Effector memory CD8-positive, alpha-beta T cell (primary cell): ENCODE data around the gene GLI2.

Source experiments
- ATAC-seq: fragments of 150-1000 bp; cut with Tn5 transposase; replicated peaks from 2 replicates; pipeline ENCODE4 v1.10.0; 2021; ENCODE audit warnings: mild to moderate bottlenecking, moderate library complexity
- DNase-seq, 3 experiments: peaks; one replicate each; pipeline ENCODE4 v3.0.0; 2021
- H3K27ac Mint-ChIP-seq, 2 donors: one replicate each; pipeline ENCODE4 v1.8.0; 2022; ENCODE audit warnings: mild to moderate bottlenecking in 2 of 2, mixed read lengths in 2 of 2, moderate library complexity in 2 of 2
- H3K27me3 Mint-ChIP-seq, 2 donors: one replicate each; pipeline ENCODE4 v1.8.0; 2022; ENCODE audit warnings: mixed read lengths in 2 of 2
- H3K36me3 Mint-ChIP-seq: one replicate; pipeline ENCODE4 v1.8.0; 2022; ENCODE audit warnings: mild to moderate bottlenecking, moderate library complexity, mixed read lengths; ENCODE audit not compliant: insufficient read depth
- H3K4me1 Mint-ChIP-seq, 2 donors: one replicate each; pipeline ENCODE4 v1.8.0; 2022; ENCODE audit warnings: low read depth in 2 of 2, mixed read lengths in 2 of 2
- H3K4me3 Mint-ChIP-seq, 2 donors: one replicate each; pipeline ENCODE4 v1.8.0; 2022; ENCODE audit warnings: mild to moderate bottlenecking in 2 of 2, mixed read lengths in 2 of 2, moderate library complexity in 2 of 2
- H3K9me3 Mint-ChIP-seq, 2 donors: one replicate each; pipeline ENCODE4 v1.8.0; 2022; ENCODE audit warnings: mixed read lengths in 2 of 2
- total RNA-seq, 9 experiments: gene quantifications; one replicate each; lab custom pipeline; 2026; lab: John Stamatoyannopoulos, UW

Gene GLI2
- 0 to 0.48 (median 0) reads per million in 9 experiments for total RNA-seq

DNA sequence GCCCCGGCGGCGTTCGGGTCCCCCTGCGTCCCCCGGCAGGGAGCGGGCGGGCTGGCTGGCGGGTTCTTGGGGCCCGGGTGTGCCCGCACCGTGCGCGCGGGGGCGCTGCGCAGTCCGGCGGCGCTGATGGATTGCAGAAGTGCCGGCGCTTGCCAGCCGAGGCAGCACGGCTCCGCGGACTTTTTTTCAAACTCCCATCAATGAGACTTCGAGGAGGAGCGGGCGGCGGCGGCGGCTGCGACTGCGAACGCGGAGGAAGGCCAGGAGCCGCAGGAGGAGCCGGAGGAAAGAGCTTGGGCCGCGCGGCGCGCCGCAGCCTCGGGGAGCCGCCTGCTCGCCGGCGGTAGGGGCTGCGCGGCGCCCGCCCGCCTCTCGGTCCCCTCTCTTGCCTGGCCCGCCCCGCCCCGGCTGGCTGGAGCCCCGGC, at the start of gene GLI2:
GLI2 (plus strand) TSS at position 123 of the 425 bp plus-strand sequence. CDS start 61,453 bp downstream, outside the sequence.
- H3K4me1 Mint-ChIP-seq: peaks cover 0 to 2% of the 10 kb centered on the region in 2 donors
- H3K36me3 Mint-ChIP-seq: no peaks in the 10 kb centered on the region
- H3K4me3 Mint-ChIP-seq: peak within 1 kb of the TSS in 1 of 2 donors; percentile 18
- H3K27me3 Mint-ChIP-seq: peaks cover 68 to 79% of the 10 kb centered on the region in 2 donors
- no peak within 1 kb of the TSS for H3K27ac Mint-ChIP-seq
- no peak for ATAC-seq
- H3K9me3 Mint-ChIP-seq: no peaks in the 10 kb centered on the region
- DNase-seq: no peak

- Mint-ChIP-seq H3K4me1 (no peaks in the 10 kb centered on the region), H3K36me3 (no peaks in the 10 kb centered on the region), H3K27me3 (peaks cover 19 to 72% of the 10 kb centered on the region in 2 donors), H3K9me3 (no peaks in the 10 kb centered on the region), H3K4me3 (no peak overlapping the region), H3K27ac (no peak overlapping the region)
- no peak for ATAC-seq
- no peak for DNase-seq
Measured at GRCh38 chr2:120685974-120686297, 49.7 kb upstream of the GLI2 start.

- Mint-ChIP-seq H3K36me3 (no peaks in the 10 kb centered on the region), H3K27ac (no peak overlapping the region), H3K4me1 (no peaks in the 10 kb centered on the region), H3K27me3 (peaks cover 19 to 67% of the 10 kb centered on the region in 2 donors), H3K9me3 (no peaks in the 10 kb centered on the region), H3K4me3 (no peak overlapping the region)
- ATAC-seq (no peak), DNase-seq (no peak)
Measured at GRCh38 chr2:120686511-120687168, 49.0 kb upstream of the GLI2 start.

- no peak overlapping the region for H3K27ac Mint-ChIP-seq
- no peaks in the 10 kb centered on the region for H3K36me3 Mint-ChIP-seq
- no peaks in the 10 kb centered on the region for H3K9me3 Mint-ChIP-seq
- no peak overlapping the region for H3K4me3 Mint-ChIP-seq
- no peaks in the 10 kb centered on the region for H3K4me1 Mint-ChIP-seq
- ATAC-seq (no peak), DNase-seq (no peak)
- H3K27me3 Mint-ChIP-seq: peaks cover 19 to 61% of the 10 kb centered on the region in 2 donors
Measured at GRCh38 chr2:120687210-120687609, 48.5 kb upstream of the GLI2 start.

GRCh38 chr2:120690521-120690920, 45.1 kb upstream of the GLI2 start:
- H3K27me3 Mint-ChIP-seq: peaks cover 19 to 63% of the 10 kb centered on the region in 2 donors
- DNase-seq (no peak), ATAC-seq (no peak)
- H3K4me1 Mint-ChIP-seq: peaks cover 2 to 3% of the 10 kb centered on the region in 2 donors
- H3K36me3 Mint-ChIP-seq: no peaks in the 10 kb centered on the region
- no peak overlapping the region for H3K4me3 Mint-ChIP-seq
- no peak overlapping the region for H3K27ac Mint-ChIP-seq
- H3K9me3 Mint-ChIP-seq: no peaks in the 10 kb centered on the region

DNA sequence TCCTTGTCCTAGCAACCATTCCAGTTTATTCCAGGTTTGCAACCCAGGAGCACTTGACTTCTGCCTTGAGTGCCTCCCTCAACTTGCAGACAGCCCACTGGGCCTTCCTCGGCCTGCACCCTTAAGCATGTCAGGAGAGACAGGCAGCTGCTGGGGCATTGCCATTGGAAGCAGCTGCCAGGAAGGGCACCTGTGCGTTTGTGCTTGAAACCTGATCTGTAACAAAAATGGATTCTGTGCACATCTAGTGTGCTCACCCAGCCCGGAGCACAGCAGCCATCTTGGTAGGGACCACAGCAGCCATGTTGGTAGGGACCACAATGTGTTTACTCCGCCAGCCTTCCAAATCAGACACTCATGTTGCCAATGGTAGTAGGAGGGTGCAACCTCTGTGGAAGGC, 44.3 kb upstream of the GLI2 start:
- no peak for DNase-seq
- H3K4me1 Mint-ChIP-seq: peaks cover 4% of the 10 kb centered on the region in 2 donors
- H3K9me3 Mint-ChIP-seq: no peaks in the 10 kb centered on the region
- ATAC-seq: no peak
- peaks cover 21 to 66% of the 10 kb centered on the region in 2 donors for H3K27me3 Mint-ChIP-seq
- no peaks in the 10 kb centered on the region for H3K36me3 Mint-ChIP-seq
- no peak overlapping the region for H3K4me3 Mint-ChIP-seq
- no peak overlapping the region for H3K27ac Mint-ChIP-seq

DNA sequence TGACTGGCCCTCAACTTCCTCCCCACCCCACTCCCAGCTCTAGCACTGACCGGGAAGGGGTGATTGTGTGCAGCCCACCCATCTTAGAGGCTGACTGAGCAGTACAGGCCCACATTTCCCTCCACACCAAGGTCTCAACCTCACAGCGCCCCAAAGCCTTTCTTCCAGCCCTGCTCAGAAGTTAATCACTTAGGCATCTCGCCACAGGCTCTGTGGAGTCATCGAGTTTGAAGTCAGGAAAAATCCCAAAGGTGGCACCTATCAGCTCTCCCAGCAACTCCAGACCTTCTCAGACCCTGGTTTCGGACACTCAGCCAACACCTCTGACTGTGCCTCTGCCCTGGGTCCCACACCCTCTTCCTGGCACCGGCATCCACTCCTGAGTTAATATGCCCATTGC, 43.0 kb upstream of the GLI2 start:
- H3K9me3 Mint-ChIP-seq: no peaks in the 10 kb centered on the region
- no peak for ATAC-seq
- H3K27me3 Mint-ChIP-seq: peaks cover 31 to 78% of the 10 kb centered on the region in 2 donors

DNA sequence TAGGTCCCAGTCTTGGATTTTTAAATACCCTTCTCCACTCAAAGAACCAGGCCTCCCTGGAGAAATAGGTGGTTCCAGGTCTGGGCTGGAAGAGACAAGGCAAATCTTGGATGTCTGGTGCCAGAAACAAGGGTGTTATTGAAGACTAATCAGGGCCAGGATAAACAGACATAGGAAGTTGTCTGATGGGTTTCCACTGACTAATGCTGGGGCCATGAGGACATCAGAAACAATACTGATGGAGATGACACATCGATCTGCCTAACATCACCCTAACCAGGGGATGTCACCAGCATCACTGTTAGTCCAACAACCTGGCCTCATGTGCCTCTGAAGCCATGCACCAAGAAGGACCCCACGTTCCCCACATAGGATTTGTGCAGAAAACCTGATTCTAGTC, 42.5 kb upstream of the GLI2 start:
- Mint-ChIP-seq H3K36me3 (no peaks in the 10 kb centered on the region), H3K4me3 (no peak overlapping the region), H3K9me3 (no peaks in the 10 kb centered on the region), H3K27me3 (peaks cover 33 to 81% of the 10 kb centered on the region in 2 donors), H3K27ac (no peak overlapping the region), H3K4me1 (peaks cover 4% of the 10 kb centered on the region in 2 donors)
- no peak for DNase-seq
- no peak for ATAC-seq

More for the DNA sequence above, 43.0 kb upstream of the GLI2 start:
- Mint-ChIP-seq H3K4me3 (no peak overlapping the region), H3K27ac (no peak overlapping the region), H3K4me1 (peaks cover 4% of the 10 kb centered on the region in 2 donors), H3K36me3 (no peaks in the 10 kb centered on the region)
- DNase-seq: no peak

DNA sequence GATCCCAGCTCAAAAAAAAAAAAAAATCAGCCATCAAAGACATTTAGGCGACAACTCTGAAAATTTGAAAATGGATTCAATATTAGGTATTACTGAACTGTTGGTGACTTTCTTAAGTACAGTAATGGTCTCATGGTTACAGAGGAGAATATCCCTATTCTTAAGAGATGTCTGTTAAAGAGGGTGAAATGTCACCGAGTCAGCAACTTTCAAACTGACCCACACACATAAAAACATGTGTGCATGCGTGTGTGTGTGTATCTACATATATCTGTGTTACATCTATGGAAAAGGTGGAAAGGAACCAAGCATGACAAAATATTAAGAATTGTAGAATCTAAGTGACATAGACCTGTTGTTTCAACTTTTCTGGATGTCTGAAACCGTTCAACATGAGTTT, 41.6 kb upstream of the GLI2 start:
- H3K4me3 Mint-ChIP-seq: no peak overlapping the region
- no peaks in the 10 kb centered on the region for H3K36me3 Mint-ChIP-seq
- DNase-seq (no peak), ATAC-seq (no peak)
- no peak overlapping the region for H3K27ac Mint-ChIP-seq
- peaks cover 4% of the 10 kb centered on the region in 2 donors for H3K4me1 Mint-ChIP-seq
- H3K27me3 Mint-ChIP-seq: peaks cover 33 to 80% of the 10 kb centered on the region in 2 donors
- H3K9me3 Mint-ChIP-seq: no peaks in the 10 kb centered on the region

GRCh38 chr2:120697471-120697870, 38.2 kb upstream of the GLI2 start:
- Mint-ChIP-seq H3K4me3 (no peak overlapping the region), H3K36me3 (peaks cover 3% of the 10 kb centered on the region), H3K4me1 (peaks cover 4% of the 10 kb centered on the region in 2 donors), H3K27ac (no peak overlapping the region), H3K27me3 (peaks cover 39 to 71% of the 10 kb centered on the region in 2 donors), H3K9me3 (no peaks in the 10 kb centered on the region)
- DNase-seq (no peak), ATAC-seq (no peak)

GRCh38 chr2:120699292-120699691, 36.4 kb upstream of the GLI2 start:
- Mint-ChIP-seq H3K4me1 (peaks cover 4% of the 10 kb centered on the region in 2 donors), H3K27ac (no peak overlapping the region), H3K4me3 (no peak overlapping the region), H3K9me3 (no peaks in the 10 kb centered on the region), H3K27me3 (peaks cover 31 to 71% of the 10 kb centered on the region in 2 donors), H3K36me3 (peaks cover 3% of the 10 kb centered on the region)
- DNase-seq (no peak), ATAC-seq (no peak)

- H3K4me3 Mint-ChIP-seq: no peak overlapping the region
- H3K27me3 Mint-ChIP-seq: peaks cover 19 to 68% of the 10 kb centered on the region in 2 donors
- peaks cover 3% of the 10 kb centered on the region for H3K36me3 Mint-ChIP-seq
Measured at GRCh38 chr2:120700659-120701058, 35.0 kb upstream of the GLI2 start.

DNA sequence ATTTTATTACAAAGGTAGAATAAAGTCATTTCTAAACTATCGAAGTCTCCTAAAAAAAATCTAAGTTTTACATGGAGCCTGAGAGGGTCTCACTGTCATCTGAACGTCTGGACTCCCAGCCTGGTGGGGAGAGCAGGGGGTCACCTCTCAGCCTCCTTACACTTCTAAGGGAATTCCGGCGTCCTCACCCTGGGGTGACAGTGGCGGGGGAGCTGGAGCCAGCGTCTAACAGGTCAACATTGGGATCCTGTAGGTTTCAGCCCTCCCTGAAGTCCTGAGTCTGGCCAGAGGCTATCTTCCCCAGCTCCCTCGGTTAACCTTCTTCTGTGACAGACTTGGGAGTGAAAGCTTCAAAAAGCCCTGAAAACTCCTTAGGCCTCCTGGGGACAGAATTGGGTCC, 34.6 kb upstream of the GLI2 start:
- Mint-ChIP-seq H3K36me3 (peaks cover 3% of the 10 kb centered on the region), H3K9me3 (no peaks in the 10 kb centered on the region), H3K4me1 (no peaks in the 10 kb centered on the region), H3K4me3 (no peak overlapping the region), H3K27me3 (peaks cover 18 to 68% of the 10 kb centered on the region in 2 donors), H3K27ac (no peak overlapping the region)
- DNase-seq (no peak), ATAC-seq (no peak)

More at GRCh38 chr2:120700659-120701058, 35.0 kb upstream of the GLI2 start:
- Mint-ChIP-seq H3K4me1 (peaks cover 0 to 1% of the 10 kb centered on the region in 2 donors), H3K9me3 (no peaks in the 10 kb centered on the region), H3K27ac (no peak overlapping the region)
- ATAC-seq (no peak), DNase-seq (no peak)

GRCh38 chr2:120701499-120701898, 34.2 kb upstream of the GLI2 start:
- H3K4me3 Mint-ChIP-seq: no peak overlapping the region
- no peaks in the 10 kb centered on the region for H3K4me1 Mint-ChIP-seq
- H3K9me3 Mint-ChIP-seq: no peaks in the 10 kb centered on the region
- no peak for ATAC-seq
- H3K27me3 Mint-ChIP-seq: peaks cover 18 to 68% of the 10 kb centered on the region in 2 donors
- peaks cover 3% of the 10 kb centered on the region for H3K36me3 Mint-ChIP-seq
- H3K27ac Mint-ChIP-seq: no peak overlapping the region
- DNase-seq: no peak
